ENCODE data around the gene ZNF573. TPM values are rescaled to one million over a fixed set of nuclear protein-coding genes. Genes with fewer than 3 reads are reported as not detected.
A peak's percentile ranks its signal among the peaks of the same experiment; 100 is the strongest.

The ZNF573 gene
- total and polyA plus RNA-seq, 9 of the 15 experiments (the other 6 are each of a cell fraction or from before 2014, with no cell fraction given): 1.5 to 7.9 (median 4.3) TPM

DNA sequence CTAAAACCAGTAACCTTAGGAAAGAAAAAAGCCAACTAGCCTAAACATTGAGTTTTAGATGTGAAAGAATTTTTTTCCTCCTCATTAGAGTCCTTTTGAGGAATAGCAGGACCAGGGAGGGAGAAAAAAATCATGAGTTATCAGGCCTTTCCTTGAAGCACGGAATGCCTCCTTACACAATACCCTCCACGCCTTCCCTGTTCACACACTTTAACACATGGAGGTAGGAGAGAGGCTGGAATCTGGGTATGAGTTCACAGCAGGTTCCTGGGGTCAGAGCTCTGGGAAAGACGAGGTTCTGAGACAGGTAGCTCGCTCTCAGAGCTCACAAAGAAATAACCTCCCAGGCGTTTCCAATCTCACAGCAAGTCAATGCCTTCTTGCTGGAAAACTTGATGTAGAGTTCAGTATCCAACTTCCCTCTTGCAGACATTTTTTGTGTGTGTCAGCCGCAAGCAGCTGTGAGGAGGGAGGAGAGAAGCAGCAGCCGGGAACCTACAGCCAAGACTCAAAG, 716 bp downstream of the ZNF573 start:
- ATAC-seq (peak; percentile 12), FAIRE-seq (no peak), DNase-seq (ENCODE audit: extremely low read depth in 1 of 4, low spot score in 3 of 4) (peak in 2 of 4 experiments; percentile 5 to 19)
- ChIA-PET POLR2A (interaction anchor here (0.7 to 1.2 kb wide), 3 partner anchors 9 to 53 kb away, joined by 3 to 4 read pairs (median 3); no protein-coding TSS in a partner anchor), CTCF (ENCODE audit: low intra/inter-chr PET ratio) (no interaction called here)
- H3K4me1 ChIP-seq (replicated peaks in 1 of 2; ENCODE audit: control insufficient read depth in 2 of 2, insufficient read depth in 2 of 2, low read length in 2 of 2): no peaks in the 10 kb centered on the region; a peak in 1 of 5 replicates
- H3K27ac ChIP-seq (ENCODE audit: extremely low read depth, low read depth, low read length): peak overlapping the region; percentile 71
- peak overlapping the region; percentile 99 for H3K4me2 ChIP-seq (ENCODE audit: insufficient read depth, low read length)
- BruUV-seq (replicated peaks): no TSS peak
- H3K4me3 ChIP-seq: peak overlapping the region; percentile 61
- H4K20me1 ChIP-seq (replicated peaks; ENCODE audit: control insufficient read depth, insufficient read depth, low read length): no peaks in the 10 kb centered on the region
- in situ Hi-C loops (cut with MboI): no loop called here
- no peaks in the 10 kb centered on the region for H3K27me3 ChIP-seq (ENCODE audit: control insufficient read depth in 2 of 2, insufficient read depth in 2 of 2, low read length in 2 of 2)
- peak overlapping the region; percentile 70 to 95 for H3K9ac ChIP-seq (ENCODE audit: insufficient read depth in 1 of 2, low read depth in 2 of 2, low read length in 2 of 2)
- TF ChIP-seq POLR2H (tag; IDR thresholded peaks at IDR 0.05; ENCODE audit: low read depth): no peak
- H2AFZ ChIP-seq (ENCODE audit: low read depth, low read length): peak overlapping the region; percentile 98
- 16% methylated on average over 5 of the region's 7 CpGs for WGBS (ENCODE audit: insufficient coverage, low coverage, missing lambda C conversion rate)
- intact Hi-C loops (cut with micrococcal nuclease): no loop called here
- H3K79me2 ChIP-seq (ENCODE audit: control insufficient read depth, insufficient read depth, low read length): peaks cover 6% of the 10 kb centered on the region; the same call in 1 of the 3 replicates
- no peaks in the 10 kb centered on the region for H3K9me1 ChIP-seq (ENCODE audit: control insufficient read depth, insufficient read depth, low read length)
- no peaks in the 10 kb centered on the region for H3K36me3 ChIP-seq (ENCODE audit: control insufficient read depth, insufficient read depth, low read length)
- H3K9me3 ChIP-seq (replicated peaks; ENCODE audit: control insufficient read depth, insufficient read depth, low read depth, low read length): no peaks in the 10 kb centered on the region

GRCh38 chr19:37770985-37771384, 8.4 kb downstream of the ZNF573 start:
- Histone ChIP-seq H3K4me3 (no peak overlapping the region), H3K27me3 (ENCODE audit: control insufficient read depth in 2 of 2, insufficient read depth in 2 of 2, low read length in 2 of 2) (no peaks in the 10 kb centered on the region), H3K36me3 (ENCODE audit: control insufficient read depth, insufficient read depth, low read length) (peaks cover 5% of the 10 kb centered on the region; the same call in 2 of the 3 replicates), H3K9me1 (ENCODE audit: control insufficient read depth, insufficient read depth, low read length) (no peaks in the 10 kb centered on the region), H3K27ac (ENCODE audit: extremely low read depth, low read depth, low read length) (no peak overlapping the region), H4K20me1 (replicated peaks; ENCODE audit: control insufficient read depth, insufficient read depth, low read length) (no peaks in the 10 kb centered on the region), H2AFZ (ENCODE audit: low read depth, low read length) (no peak overlapping the region), H3K4me1 (replicated peaks in 1 of 2; ENCODE audit: control insufficient read depth in 2 of 2, insufficient read depth in 2 of 2, low read length in 2 of 2) (no peaks in the 10 kb centered on the region), H3K4me2 (ENCODE audit: insufficient read depth, low read length) (no peak overlapping the region), H3K9ac (ENCODE audit: insufficient read depth in 1 of 2, low read depth in 2 of 2, low read length in 2 of 2) (no peak overlapping the region), H3K9me3 (replicated peaks; ENCODE audit: control insufficient read depth, insufficient read depth, low read depth, low read length) (no peaks in the 10 kb centered on the region), H3K79me2 (ENCODE audit: control insufficient read depth, insufficient read depth, low read length) (no peaks in the 10 kb centered on the region)
- no peak for ATAC-seq
- no peak for DNase-seq (ENCODE audit: extremely low read depth in 1 of 4, low spot score in 3 of 4)
- in situ Hi-C loops (cut with MboI): no loop called here
- TF ChIP-seq CCNT2 (IDR thresholded peaks at IDR 0.05; ENCODE audit: borderline replicate concordance, extremely low read depth, insufficient read length, low read depth, low read length): no peak
- peak; percentile 10; the same call in 1 of the 2 replicates for TF ChIP-seq ZNF316 (IDR thresholded peaks at IDR 0.05)
- POLR2A ChIA-PET: no interaction called here
- no TSS peak for BruUV-seq (replicated peaks)
- WGBS (ENCODE audit: insufficient coverage, low coverage, missing lambda C conversion rate): 85% methylated on average over 1 of the region's 1 CpG
- CTCF ChIA-PET (ENCODE audit: low intra/inter-chr PET ratio): no interaction called here
- FAIRE-seq: no peak
- intact Hi-C loops (cut with micrococcal nuclease): no loop called here

All from K562 (cell line).